IPS-18c (cell line): ENCODE measurements around the gene FURIN.
"Not testable (repeated sequence)": the region's sequence is repeated elsewhere in the genome, so short reads cannot be mapped to it uniquely, and the experiment has no call there.

ENCODE experiments used
- H3K4me3 ChIP-seq: 2 replicates; pipeline ENCODE4 v1.7.0; 2013; ENCODE audit warnings: low read depth, mild to moderate bottlenecking, low read length, moderate library complexity; ENCODE audit not compliant: insufficient read depth
- H3K9me3 ChIP-seq: one replicate; pipeline ENCODE4 v1.6.1; 2013; ENCODE audit warnings: mild to moderate bottlenecking, low read length, moderate library complexity; ENCODE audit not compliant: control insufficient read depth, insufficient read depth

Gene FURIN

GRCh38 chr15:90862964-90863778 lies 5.2 kb upstream of the FURIN start:
- Histone ChIP-seq H3K4me3 (no peak overlapping the region), H3K9me3 (no peaks in the 10 kb centered on the region)

GRCh38 chr15:90863987-90864386 lies 4.4 kb upstream of the FURIN start:
- Histone ChIP-seq H3K9me3 (no peaks in the 10 kb centered on the region), H3K4me3 (no peak overlapping the region)

- Histone ChIP-seq H3K4me3 (no peak overlapping the region), H3K9me3 (no peaks in the 10 kb centered on the region)
These were observed 3.9 kb upstream of the FURIN start for GRCh38 chr15:90864507-90864906.

- Histone ChIP-seq H3K9me3 (no peaks in the 10 kb centered on the region), H3K4me3 (no peak overlapping the region)
These were observed 2.7 kb upstream of the FURIN start for GRCh38 chr15:90865702-90866101.

GRCh38 chr15:90866161-90866715 lies 2.1 kb upstream of the FURIN start:
- Histone ChIP-seq H3K4me3 (no peak overlapping the region), H3K9me3 (no peaks in the 10 kb centered on the region)

GRCh38 chr15:90866800-90867199 lies 1.6 kb upstream of the FURIN start:
- Histone ChIP-seq H3K9me3 (no peaks in the 10 kb centered on the region), H3K4me3 (no peak overlapping the region)

GRCh38 chr15:90869140-90869541 lies 753 bp downstream of the FURIN start:
- Histone ChIP-seq H3K9me3 (no peaks in the 10 kb centered on the region), H3K4me3 (no peak overlapping the region)

- no peak overlapping the region for H3K4me3 ChIP-seq
- no peaks in the 10 kb centered on the region for H3K9me3 ChIP-seq
These were observed 1.4 kb downstream of the FURIN start for GRCh38 chr15:90869601-90870353.

GRCh38 chr15:90870354-90871138 lies 2.2 kb downstream of the FURIN start:
- Histone ChIP-seq H3K9me3 (no peaks in the 10 kb centered on the region), H3K4me3 (peak overlapping the region; percentile 65)

GRCh38 chr15:90871139-90871715 lies 2.8 kb downstream of the FURIN start:
- Histone ChIP-seq H3K9me3 (no peaks in the 10 kb centered on the region), H3K4me3 (peak overlapping the region; percentile 65)

GRCh38 chr15:90871716-90872485 lies 3.5 kb downstream of the FURIN start:
- Histone ChIP-seq H3K4me3 (peak overlapping the region; percentile 65), H3K9me3 (no peaks in the 10 kb centered on the region)

- peak overlapping the region; percentile 65 for H3K4me3 ChIP-seq
- no peaks in the 10 kb centered on the region for H3K9me3 ChIP-seq
These were observed 4.2 kb downstream of the FURIN start for GRCh38 chr15:90872486-90873184.

GRCh38 chr15:90873488-90873997 lies 5.2 kb downstream of the FURIN start:
- no peak overlapping the region; the same call in 1 of the 2 replicates for H3K4me3 ChIP-seq
- no peaks in the 10 kb centered on the region for H3K9me3 ChIP-seq

- Histone ChIP-seq H3K4me3 (no peak overlapping the region), H3K9me3 (no peaks in the 10 kb centered on the region)
These were observed 5.7 kb downstream of the FURIN start for GRCh38 chr15:90873998-90874605.

GRCh38 chr15:90874986-90875385 lies 6.6 kb downstream of the FURIN start:
- H3K4me3 ChIP-seq, H3K9me3 ChIP-seq: not testable (repeated sequence)
